Measurements from ENCODE around the gene ATXN1.
"Not testable (repeated sequence)": the region's sequence is repeated elsewhere in the genome, so short reads cannot be mapped to it uniquely, and the experiment has no call there.

Gene ATXN1

GRCh38 chr6:16635810-16636602 lies 125.3 kb downstream of the ATXN1 start:
- no peak for FAIRE-seq

- no peak for FAIRE-seq
Measured at GRCh38 chr6:16635291-16635809, 125.9 kb downstream of the ATXN1 start.

DNA sequence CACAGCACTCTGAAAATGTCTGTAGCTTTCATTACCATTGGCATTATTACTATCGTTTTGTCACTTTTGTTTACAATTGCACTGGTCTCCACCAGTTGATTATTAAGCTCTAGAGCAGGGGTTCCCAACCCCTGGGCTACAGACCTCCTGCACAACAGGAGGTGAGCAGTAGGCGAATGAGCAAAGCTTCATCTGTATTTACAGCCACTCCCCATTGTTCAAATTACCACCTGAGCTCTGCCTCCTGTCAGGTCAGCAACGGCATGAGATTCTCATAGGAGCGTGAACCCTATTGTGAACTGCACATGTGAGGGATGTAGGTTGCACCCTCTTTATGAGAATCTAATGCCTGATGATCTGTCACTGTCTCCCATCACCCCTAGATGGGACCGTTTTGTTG lies 126.4 kb downstream of the ATXN1 start:
- FAIRE-seq: no peak

GRCh38 chr6:16633961-16634360 lies 127.3 kb downstream of the ATXN1 start:
- no peak for FAIRE-seq

GRCh38 chr6:16633465-16633864 lies 127.8 kb downstream of the ATXN1 start:
- no peak for FAIRE-seq

- FAIRE-seq: no peak
Measured at GRCh38 chr6:16632101-16632500, 129.2 kb downstream of the ATXN1 start.

GRCh38 chr6:16630026-16630643 lies 131.1 kb downstream of the ATXN1 start:
- FAIRE-seq: no peak

GRCh38 chr6:16628580-16628979 lies 132.7 kb downstream of the ATXN1 start:
- FAIRE-seq: not testable (repeated sequence)

DNA sequence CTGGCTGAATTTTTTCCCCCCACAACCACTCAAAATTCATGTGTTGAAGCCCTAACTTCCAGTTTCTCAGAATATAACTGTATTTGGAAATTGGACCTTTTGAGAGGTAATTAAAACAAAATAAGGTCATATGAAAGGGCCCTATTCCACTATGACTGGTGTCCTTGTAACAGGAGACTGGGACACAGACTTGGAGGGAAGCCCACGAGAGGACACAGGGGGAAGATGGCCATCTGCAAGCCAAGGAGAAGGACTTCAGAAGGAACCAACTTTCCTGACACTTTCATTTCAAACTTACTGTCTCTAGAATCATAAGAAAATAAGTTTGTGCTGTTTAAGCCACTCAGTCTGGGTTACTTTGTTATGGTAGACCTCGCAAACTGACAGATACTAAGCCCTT lies 134.6 kb downstream of the ATXN1 start:
- FAIRE-seq: no peak

DNA sequence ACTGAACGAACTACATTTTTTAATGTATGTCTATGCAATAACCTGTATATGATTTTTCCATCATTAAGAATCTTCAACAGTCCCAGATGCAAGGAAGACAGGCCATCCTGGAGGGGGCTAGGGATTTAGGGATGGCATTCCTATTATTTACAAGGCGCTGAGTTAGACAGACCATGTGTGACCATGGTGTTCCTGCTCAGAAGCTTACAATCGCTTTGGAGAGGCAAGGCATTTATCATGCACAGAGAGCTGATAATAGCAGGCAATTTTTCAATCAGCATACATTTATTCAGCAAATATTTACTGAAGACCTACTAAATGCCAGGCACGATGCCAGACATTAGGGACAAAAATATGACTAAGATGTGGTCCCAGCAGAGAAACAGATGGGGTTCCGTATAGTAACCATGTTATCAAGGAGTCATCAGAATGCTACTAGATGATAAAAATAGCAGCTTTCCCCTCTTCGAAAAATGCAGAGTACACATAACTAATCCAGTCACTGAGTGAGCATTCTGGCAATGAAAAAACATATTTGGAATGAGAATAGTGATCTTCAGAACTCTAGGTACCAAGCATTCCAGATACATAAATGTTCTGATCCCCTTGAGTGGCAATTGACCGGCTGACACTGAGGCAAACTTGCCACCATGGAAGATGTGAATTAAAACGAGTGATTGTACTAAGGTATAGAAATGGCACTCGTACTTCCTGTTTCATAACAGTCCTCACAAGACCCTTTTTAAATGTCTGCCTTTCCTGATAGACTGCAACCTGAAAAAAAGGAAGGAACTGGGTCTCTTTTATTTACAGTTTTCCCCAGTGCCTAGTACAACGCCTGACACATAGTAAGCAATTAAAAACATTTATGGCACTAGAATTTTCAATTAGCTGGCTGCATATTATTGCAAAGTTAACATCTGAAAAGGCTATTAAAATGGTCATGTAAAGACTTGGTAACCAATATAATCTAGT lies 135.7 kb downstream of the ATXN1 start:
- FAIRE-seq: no peak

- FAIRE-seq: no peak
Measured at GRCh38 chr6:16624636-16625290, 136.5 kb downstream of the ATXN1 start.

DNA sequence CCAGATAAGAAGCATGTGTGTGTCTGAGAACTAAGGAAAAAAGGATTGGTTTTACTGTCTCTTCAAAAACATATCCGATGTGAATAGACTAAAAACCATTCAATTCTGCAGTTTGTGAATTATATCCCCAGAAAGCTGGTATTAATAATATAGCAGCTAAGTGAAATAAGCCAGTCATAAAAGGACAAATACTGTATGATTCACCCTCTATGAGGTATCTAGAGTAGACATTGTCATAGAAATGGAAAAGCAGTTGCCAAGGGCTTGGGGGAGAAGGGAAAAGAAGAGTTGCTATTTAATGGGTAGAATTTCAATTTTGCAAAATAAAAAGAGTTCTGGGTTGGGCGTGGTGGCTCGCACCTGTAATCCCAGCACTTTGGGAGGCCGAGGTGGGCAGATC lies 137.5 kb downstream of the ATXN1 start:
- no peak for FAIRE-seq

DNA sequence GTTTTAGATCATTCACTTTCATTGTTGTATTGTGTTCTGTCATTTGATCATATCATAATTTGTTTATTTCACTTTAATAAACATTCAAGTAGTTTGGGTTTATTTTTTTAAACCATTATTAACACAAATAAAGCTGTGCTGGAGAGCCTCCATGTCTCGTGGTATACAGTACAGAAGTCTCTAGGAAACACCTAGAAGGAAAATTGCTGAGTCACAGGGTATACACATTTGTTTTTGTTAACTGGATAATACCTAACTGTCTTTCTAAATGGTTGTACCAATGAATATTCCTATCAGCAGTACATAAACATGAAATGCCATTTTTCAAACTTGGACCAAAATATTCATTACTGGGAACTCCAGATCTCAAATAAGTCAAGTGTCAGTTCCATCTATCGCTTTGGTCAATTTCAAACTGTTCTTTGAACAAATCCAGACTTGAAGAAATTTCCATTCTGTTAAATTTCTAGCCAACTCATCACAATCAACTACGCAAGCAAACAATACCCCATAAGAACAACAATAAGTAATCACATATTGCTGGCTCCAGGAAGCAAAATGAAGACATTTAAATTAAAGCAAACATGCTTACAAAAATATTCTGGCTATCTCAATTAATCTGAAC lies 138.1 kb downstream of the ATXN1 start:
- no peak for FAIRE-seq

GRCh38 chr6:16622193-16622592 lies 139.1 kb downstream of the ATXN1 start:
- FAIRE-seq: no peak

DNA sequence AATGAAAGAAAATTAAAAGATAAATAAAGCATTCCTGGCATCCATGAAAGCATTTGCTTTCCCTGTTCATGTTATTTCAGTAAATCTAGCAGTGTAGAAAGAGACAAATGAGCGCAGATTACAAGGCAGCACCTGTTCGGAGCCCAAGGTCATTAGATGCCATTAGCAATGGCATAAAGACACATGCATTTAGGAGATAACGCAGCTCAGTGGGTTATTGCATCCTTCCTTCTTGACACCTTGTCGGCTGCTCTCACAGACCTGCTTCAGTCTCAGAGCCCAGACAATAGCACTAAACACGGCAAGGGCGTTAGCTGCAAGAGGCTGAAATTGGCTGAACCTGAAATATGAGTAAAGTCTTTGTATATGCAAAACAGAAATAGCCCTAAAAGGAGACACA lies 140.3 kb downstream of the ATXN1 start:
- no peak for FAIRE-seq

DNA sequence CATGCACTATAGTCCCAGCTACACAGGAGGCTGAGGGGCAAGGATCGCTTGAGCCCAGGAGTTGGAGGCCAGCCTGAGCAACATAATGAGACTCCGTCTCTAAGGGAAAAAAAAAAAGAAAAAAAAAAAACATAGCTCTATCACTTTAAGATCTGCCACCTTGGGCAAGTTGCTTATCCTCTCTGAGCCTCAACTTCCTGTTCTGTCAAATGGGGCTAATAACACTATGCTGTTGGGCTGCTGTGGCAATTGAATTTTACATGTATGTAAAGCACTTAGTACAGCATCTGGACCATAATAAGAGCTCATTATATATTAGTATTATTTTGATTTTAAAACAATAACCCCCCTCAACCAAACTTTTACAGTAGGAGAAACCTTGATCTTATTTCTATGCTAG lies 141.5 kb downstream of the ATXN1 start:
- no peak for FAIRE-seq

DNA sequence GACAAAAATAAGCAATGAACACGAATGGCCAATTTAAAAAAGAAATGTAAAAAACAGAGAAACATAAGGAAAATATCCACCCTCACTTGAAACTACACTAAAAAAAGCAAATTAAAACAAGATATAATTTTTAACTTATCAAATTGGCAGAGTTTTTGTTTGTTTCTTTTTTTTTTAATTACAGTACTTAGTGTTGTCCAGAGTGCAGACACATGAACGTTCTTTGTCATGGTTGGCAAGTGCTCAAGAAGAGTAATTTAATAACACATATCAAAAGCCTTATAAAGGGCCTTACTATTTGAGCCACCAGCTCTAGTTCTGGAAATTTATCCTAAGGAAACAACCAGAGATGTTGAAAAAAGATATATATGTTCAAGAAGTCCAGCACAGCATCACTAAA lies 142.3 kb downstream of the ATXN1 start:
- FAIRE-seq: no peak

- not testable (repeated sequence) for FAIRE-seq
Measured at GRCh38 chr6:16615215-16615614, 146.0 kb downstream of the ATXN1 start.

DNA sequence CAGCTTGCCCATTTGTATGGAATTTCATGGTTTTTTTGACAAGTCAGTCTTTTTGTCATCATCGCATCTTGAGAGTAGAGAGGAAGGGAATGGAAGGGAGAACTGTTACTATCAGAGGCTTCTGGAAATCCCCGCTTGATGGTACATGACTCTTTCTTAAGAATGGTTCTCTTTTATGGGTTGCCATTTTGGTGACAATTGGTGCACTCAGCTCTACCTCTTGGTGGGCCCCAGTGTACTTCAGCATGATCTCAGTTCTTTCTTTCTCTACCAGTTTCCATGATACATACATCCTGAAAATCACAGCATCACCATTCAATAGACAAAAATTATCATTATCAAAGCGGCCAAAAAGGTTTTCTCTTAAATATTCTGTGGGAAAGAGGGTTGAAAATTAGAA lies 147.1 kb downstream of the ATXN1 start:
- not testable (repeated sequence) for FAIRE-seq

- FAIRE-seq: not testable (repeated sequence)
Measured at GRCh38 chr6:16613504-16613903, 147.8 kb downstream of the ATXN1 start.

DNA sequence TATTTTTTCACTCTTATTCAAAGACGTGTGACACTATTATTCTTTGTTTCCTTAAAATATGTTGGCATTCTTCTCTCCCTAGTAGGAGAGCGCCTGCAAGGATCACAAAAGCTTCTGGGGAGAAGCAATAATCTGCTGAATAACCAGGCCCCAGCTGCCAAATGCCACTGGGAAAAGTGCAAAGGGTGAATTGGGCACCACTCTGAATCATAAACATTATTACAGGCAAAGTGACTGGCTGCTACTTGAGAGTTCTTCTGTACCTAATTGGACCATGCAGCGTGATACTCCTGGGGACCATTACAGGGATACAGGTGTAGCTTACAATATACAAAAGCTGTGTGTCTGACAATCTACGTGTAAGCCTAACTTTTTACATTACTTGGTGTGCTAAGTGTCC lies 152.8 kb downstream of the ATXN1 start:
- FAIRE-seq: no peak

DNA sequence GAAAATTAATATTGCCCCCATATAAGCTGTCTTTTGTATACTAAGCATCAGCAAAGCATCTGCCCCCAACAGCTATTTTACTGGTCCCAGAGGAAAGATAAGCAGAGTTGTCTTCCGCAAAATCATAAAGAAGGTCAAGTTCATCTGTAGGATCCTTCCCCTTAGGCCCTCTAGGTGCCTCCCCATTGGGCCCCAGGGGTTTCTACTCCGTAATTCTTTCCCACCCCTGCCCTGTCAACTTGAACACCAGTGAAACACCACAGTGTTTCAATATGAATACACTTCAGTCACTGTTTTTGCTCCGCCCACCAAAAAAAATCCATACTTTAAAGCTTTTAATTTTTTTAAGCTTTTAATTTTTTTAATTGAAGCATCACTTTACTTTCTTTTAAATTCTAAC lies 159.2 kb downstream of the ATXN1 start:
- no peak for FAIRE-seq

All from colon (tissue), 2 donors.